Natural killer cell (primary cell): ENCODE results near the gene NUP214. TPM values are rescaled to one million over a fixed set of nuclear protein-coding genes. Genes with fewer than 3 reads are reported as not detected.

Experiments used
- ATAC-seq, 3 donors: fragments of 150-1000 bp in 2 of 3; fragments of 200-7000 bp in 1 of 3; cut with Tn5 transposase; 1 replicate in 1 of 3; 2 replicates in 2 of 3; pipeline ENCODE4 v1.10.0; 2021; ENCODE audit warnings: mild to moderate bottlenecking in 2 of 3, moderate library complexity in 2 of 3
- DNase-seq, 2 donors: peaks; one replicate each; pipeline versions ENCODE4 v3.0.0 to v3.0.0-alpha.2; 2013 to 2021; ENCODE audit warnings: mixed read lengths in 1 of 2
- H3K27ac ChIP-seq: one replicate; pipeline ENCODE4 v1.5.1; 2013; ENCODE audit warnings: mild to moderate bottlenecking, low read length
- H3K27me3 ChIP-seq: one replicate; pipeline ENCODE4 v1.6.1; 2013; ENCODE audit warnings: low read length; ENCODE audit not compliant: control insufficient read depth, insufficient read depth
- H3K36me3 ChIP-seq: one replicate; pipeline ENCODE4 v1.6.1; 2013; ENCODE audit warnings: low read length; ENCODE audit not compliant: control insufficient read depth, insufficient read depth
- H3K4me1 ChIP-seq: one replicate; pipeline ENCODE4 v1.6.1; 2013; ENCODE audit warnings: low read length; ENCODE audit not compliant: control insufficient read depth, insufficient read depth
- H3K4me3 ChIP-seq: one replicate; pipeline ENCODE4 v1.5.1; 2013; ENCODE audit warnings: low read length
- H3K9me3 ChIP-seq: one replicate; pipeline ENCODE4 v1.6.1; 2013; ENCODE audit warnings: low read length; ENCODE audit not compliant: control insufficient read depth, insufficient read depth
- H3K27ac Mint-ChIP-seq, 2 donors: one replicate each; pipeline ENCODE4 v1.8.0; 2022; ENCODE audit warnings: mild to moderate bottlenecking in 2 of 2, mixed read lengths in 2 of 2, moderate library complexity in 1 of 2
- H3K27me3 Mint-ChIP-seq, 2 donors: one replicate each; pipeline ENCODE4 v1.8.0; 2022; ENCODE audit warnings: low read depth in 2 of 2, mixed read lengths in 2 of 2
- H3K36me3 Mint-ChIP-seq: one replicate; pipeline ENCODE4 v1.8.0; 2022; ENCODE audit warnings: mixed read lengths
- H3K4me1 Mint-ChIP-seq, 2 donors: one replicate each; pipeline ENCODE4 v1.8.0; 2022; ENCODE audit warnings: mixed read lengths in 2 of 2
- H3K4me3 Mint-ChIP-seq: one replicate; pipeline ENCODE4 v1.8.0; 2022; ENCODE audit warnings: mild to moderate bottlenecking, moderate library complexity, mixed read lengths
- H3K9me3 Mint-ChIP-seq, 2 donors: one replicate each; pipeline ENCODE4 v1.8.0; 2022; ENCODE audit warnings: mixed read lengths in 2 of 2
- WGBS: methylation state at CpG from one replicate; pipeline ENCODE4 v1.1.7; 2013; ENCODE audit warnings: missing lambda C conversion rate; ENCODE audit not compliant: insufficient coverage; 5-methylcytosine and 5-hydroxymethylcytosine counted together
- intact Hi-C: fragments of 100-400 bp; cut with micrococcal nuclease; formaldehyde crosslinking; loops from one replicate; pipeline ENCODE4 v1.14.2; 2022
- total RNA-seq, 4 donors: library from RNA; stranded (reverse); fragments of 120-200 nt in 1 of 4; gene quantifications; one replicate each; pipeline versions ENCODE4 v1.2.3 to v1.2.4, GENCODE V29; 2013 to 2022
- TF ChIP-seq, protein P1 (sequence below): fragments of 200-600 bp; IDR thresholded peaks from one replicate; pipeline ENCODE4 v1.8.0; 2022; ENCODE audit warnings: antibody characterized with exemption

Gene NUP214
- total RNA-seq, 3 donors from 2014 or later (not counting 1 experiment from before 2014, with no cell fraction given) = 125 to 133 (median 132) TPM

DNA sequence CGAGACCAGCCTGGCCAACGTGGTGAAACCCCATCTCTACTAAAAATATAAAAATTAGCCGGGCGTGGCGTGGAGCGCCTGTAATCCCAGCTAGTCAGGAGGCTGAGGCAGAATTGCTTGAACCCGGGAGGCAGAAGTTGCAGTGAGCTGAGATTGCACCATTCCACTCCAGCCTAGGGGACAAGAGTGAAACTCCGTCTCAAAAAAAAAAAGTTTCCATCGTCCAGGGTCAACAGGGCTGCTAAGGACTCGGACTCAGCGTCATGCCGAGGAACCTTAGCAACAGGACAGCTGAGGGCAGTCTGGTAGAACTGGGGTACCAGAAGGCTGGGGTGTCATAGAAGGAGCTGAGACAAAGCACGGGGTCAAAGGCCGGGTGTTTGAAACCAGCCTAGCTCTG, 129.2 kb downstream of the NUP214 start:
- TF ChIP-seq, protein P1, sequence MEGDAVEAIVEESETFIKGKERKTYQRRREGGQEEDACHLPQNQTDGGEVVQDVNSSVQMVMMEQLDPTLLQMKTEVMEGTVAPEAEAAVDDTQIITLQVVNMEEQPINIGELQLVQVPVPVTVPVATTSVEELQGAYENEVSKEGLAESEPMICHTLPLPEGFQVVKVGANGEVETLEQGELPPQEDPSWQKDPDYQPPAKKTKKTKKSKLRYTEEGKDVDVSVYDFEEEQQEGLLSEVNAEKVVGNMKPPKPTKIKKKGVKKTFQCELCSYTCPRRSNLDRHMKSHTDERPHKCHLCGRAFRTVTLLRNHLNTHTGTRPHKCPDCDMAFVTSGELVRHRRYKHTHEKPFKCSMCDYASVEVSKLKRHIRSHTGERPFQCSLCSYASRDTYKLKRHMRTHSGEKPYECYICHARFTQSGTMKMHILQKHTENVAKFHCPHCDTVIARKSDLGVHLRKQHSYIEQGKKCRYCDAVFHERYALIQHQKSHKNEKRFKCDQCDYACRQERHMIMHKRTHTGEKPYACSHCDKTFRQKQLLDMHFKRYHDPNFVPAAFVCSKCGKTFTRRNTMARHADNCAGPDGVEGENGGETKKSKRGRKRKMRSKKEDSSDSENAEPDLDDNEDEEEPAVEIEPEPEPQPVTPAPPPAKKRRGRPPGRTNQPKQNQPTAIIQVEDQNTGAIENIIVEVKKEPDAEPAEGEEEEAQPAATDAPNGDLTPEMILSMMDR = no peak
- Histone ChIP-seq H3K4me3 (no peak overlapping the region), H3K27ac (peak overlapping the region; percentile 92), H3K4me1 (peaks cover 84% of the 10 kb centered on the region), H3K27me3 (no peaks in the 10 kb centered on the region), H3K9me3 (no peaks in the 10 kb centered on the region), H3K36me3 (peaks cover 21% of the 10 kb centered on the region)
- Mint-ChIP-seq H3K4me1 (peaks cover 35 to 56% of the 10 kb centered on the region in 2 donors), H3K27me3 (no peaks in the 10 kb centered on the region), H3K9me3 (no peaks in the 10 kb centered on the region), H3K27ac (peak overlapping the region; percentile 95 to 99), H3K36me3 (no peaks in the 10 kb centered on the region), H3K4me3 (peak overlapping the region; percentile 35)
- WGBS = 87% methylated on average over 14 of the region's 14 CpGs
- DNase-seq (no peak), ATAC-seq (no peak)
- intact Hi-C loops = loop anchor here (5.0 to 10.0 kb wide), 3 partner anchors 143 to 1890 kb away; no protein-coding TSS in a partner anchor

DNA sequence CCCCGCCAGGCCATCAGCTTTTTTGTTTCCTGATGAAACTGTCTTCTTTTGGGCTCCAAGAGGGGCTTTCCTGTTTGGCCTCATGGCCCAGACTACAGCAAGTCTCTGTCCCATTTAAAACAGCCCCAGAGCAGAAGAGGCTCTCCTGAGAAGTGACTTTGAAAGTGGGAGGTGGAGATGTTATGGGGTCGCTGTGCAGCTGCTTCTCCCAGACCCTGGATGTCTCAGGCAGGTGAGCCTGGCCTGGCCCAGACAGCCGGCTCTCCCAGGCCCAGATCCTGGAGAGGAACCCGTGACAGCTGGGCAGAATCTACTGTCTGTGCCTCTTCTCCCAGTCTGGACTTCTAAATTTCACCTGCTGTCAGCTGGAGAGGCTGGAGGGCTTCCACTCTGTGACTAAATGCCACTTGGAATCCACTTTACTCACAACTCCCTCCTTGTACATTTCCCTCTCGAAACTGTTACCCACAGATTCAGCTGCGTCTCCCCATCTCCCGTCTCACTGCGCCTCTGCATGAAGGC, 130.4 kb downstream of the NUP214 start:
- no peaks in the 10 kb centered on the region for H3K9me3 Mint-ChIP-seq
- no peaks in the 10 kb centered on the region for H3K27me3 Mint-ChIP-seq
- peaks cover 32% of the 10 kb centered on the region for H3K36me3 ChIP-seq
- TF ChIP-seq, protein P1 = no peak
- H3K27ac ChIP-seq = peak overlapping the region; percentile 92
- no peak for ATAC-seq
- peaks cover 35 to 61% of the 10 kb centered on the region in 2 donors for H3K4me1 Mint-ChIP-seq
- no peaks in the 10 kb centered on the region for H3K36me3 Mint-ChIP-seq
- peak overlapping the region; percentile 87 for H3K4me3 Mint-ChIP-seq
- no peaks in the 10 kb centered on the region for H3K27me3 ChIP-seq
- DNase-seq = peak in 1 of 2 donors; percentile 54
- H3K9me3 ChIP-seq = no peaks in the 10 kb centered on the region
- peaks cover 81% of the 10 kb centered on the region for H3K4me1 ChIP-seq
- WGBS = 17% methylated on average over 8 of the region's 8 CpGs
- peak overlapping the region; percentile 34 for H3K4me3 ChIP-seq
- intact Hi-C loops = loop anchor here (1.0 to 10.0 kb wide), 3 partner anchors 17 to 1889 kb away; no protein-coding TSS in a partner anchor
- peak overlapping the region; percentile 95 to 99 for H3K27ac Mint-ChIP-seq

DNA sequence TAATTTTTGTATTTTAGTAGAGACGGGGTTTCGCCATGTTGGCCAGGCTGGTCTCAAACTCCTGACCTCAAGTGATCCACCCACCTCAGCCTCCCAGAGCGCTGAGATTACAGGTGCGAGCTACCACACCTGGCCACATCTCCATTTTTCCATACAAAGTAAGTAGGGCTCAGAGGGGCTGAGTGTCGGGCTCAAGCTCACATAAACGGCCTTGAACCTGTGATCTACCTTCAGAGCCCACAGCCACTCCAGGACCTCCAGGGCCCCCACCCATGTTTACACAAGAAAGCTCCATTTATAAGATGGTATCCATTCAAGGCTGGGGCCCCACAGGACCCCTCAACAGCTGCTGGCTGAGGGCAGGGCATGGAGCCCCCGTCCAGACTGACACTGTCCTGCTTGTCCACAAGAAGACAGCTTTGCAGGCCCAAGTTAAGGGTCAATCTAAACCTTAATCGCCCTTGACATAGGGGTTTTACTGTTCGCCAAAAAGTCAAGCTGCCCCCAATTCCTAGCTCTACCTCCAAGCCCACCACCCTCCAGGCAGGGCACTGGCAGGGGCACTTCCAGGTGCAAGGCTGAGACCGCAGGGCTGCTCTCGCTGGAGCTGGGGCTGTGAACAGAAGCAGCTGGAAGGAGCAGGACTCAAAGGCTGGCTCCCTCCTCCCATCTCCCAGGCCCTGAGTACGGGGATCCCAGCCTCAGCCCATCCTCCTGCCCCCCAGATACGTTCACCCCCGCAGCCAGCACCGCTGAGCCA, 132.1 kb downstream of the NUP214 start:
- Histone ChIP-seq H3K27me3 (no peaks in the 10 kb centered on the region), H3K4me1 (peaks cover 79% of the 10 kb centered on the region), H3K27ac (peak overlapping the region; percentile 92), H3K36me3 (peaks cover 48% of the 10 kb centered on the region), H3K9me3 (no peaks in the 10 kb centered on the region), H3K4me3 (no peak overlapping the region)
- peak in 1 of 2 donors; percentile 30 for DNase-seq
- Mint-ChIP-seq H3K9me3 (no peaks in the 10 kb centered on the region), H3K27me3 (no peaks in the 10 kb centered on the region), H3K36me3 (peaks cover 2% of the 10 kb centered on the region), H3K27ac (peak overlapping the region; percentile 95 to 99), H3K4me1 (peaks cover 35 to 49% of the 10 kb centered on the region in 2 donors), H3K4me3 (peak overlapping the region; percentile 87)
- ATAC-seq = no peak
- WGBS = 88% methylated on average over 15 of the region's 15 CpGs
- TF ChIP-seq, protein P1 = no peak
- intact Hi-C loops = loop anchor here (10.0 kb wide), 2 partner anchors 477 to 1887 kb away; no protein-coding TSS in a partner anchor
